Endothelial cell of umbilical vein (primary cell): Measurements from ENCODE around the gene LSP1. TPM values are rescaled to one million over a fixed set of nuclear protein-coding genes. Genes with fewer than 3 reads are reported as not detected.

Experiments used
- BruUV-seq: library from RNA; stranded (reverse); fragments of 400-500 nt; replicated peaks from 2 replicates; lab custom pipeline; 2021; lab: Mats Ljungman, UMichigan
- CTCF ChIA-PET: fragments of 300-600, 350-600 bp; sonication (Branson Sonifier 250); formaldehyde crosslinking; loops from one replicate; lab custom pipeline; 2021; ENCODE audit warnings: antibody characterized with exemption, inconsistent platforms; lab: Charles Lee
- POLR2A ChIA-PET: fragments of 300-600, 350-600 bp; sonication (Branson Sonifier 250); formaldehyde crosslinking; loops from one replicate; lab custom pipeline; 2021; ENCODE audit warnings: antibody characterized with exemption, inconsistent platforms; lab: Charles Lee
- DNase-seq: peaks from one replicate; pipeline ENCODE4 v3.0.0-alpha.2; 2011; ENCODE audit warnings: low read depth, low spot score
- FAIRE-seq: peaks from 2 replicates; lab custom pipeline; 2011; peaks lifted over from hg19 to GRCh38; lab: Jason Lieb, UNC
- H2AFZ ChIP-seq: 2 replicates; pipeline ENCODE4 v1.6.0; 2012; ENCODE audit warnings: low read depth, low read length, control low read depth, inconsistent platforms
- H3K27ac ChIP-seq: 2 replicates; pipeline ENCODE4 v1.5.1; 2011; ENCODE audit warnings: low read depth, mild to moderate bottlenecking, control low read depth, low read length, moderate library complexity; ENCODE audit not compliant: insufficient read depth
- H3K27me3 ChIP-seq, 2 experiments: 2 replicates each; pipeline versions ENCODE4 v1.6.0 to v1.6.1; 2011; ENCODE audit warnings: low read length in 2 of 2, mixed read lengths in 1 of 2; ENCODE audit not compliant: control insufficient read depth in 2 of 2, insufficient read depth in 2 of 2
- H3K36me3 ChIP-seq, 2 experiments: 2 replicates in 1 of 2; 3 replicates in 1 of 2; pipeline ENCODE4 v1.5.1; 2011; ENCODE audit warnings: low read length in 2 of 2, mild to moderate bottlenecking in 1 of 2, moderate library complexity in 1 of 2; ENCODE audit not compliant: control insufficient read depth in 2 of 2, insufficient read depth in 2 of 2; ENCODE audit errors: extremely low read depth in 1 of 2
- H3K4me1 ChIP-seq: 3 replicates; pipeline ENCODE4 v1.5.1; 2011; ENCODE audit warnings: mild to moderate bottlenecking, low read length; ENCODE audit not compliant: control insufficient read depth, insufficient read depth; ENCODE audit errors: extremely low read depth
- H3K4me2 ChIP-seq: 2 replicates; pipeline ENCODE4 v1.6.1; 2011; ENCODE audit warnings: low read length, control low read depth, mixed read lengths; ENCODE audit not compliant: insufficient read depth
- H3K4me3 ChIP-seq, 3 experiments: fragments of 200-600 bp in 1 of 3; sonication (generic), shearing (Covaris generic) in 1 of 3; replicated peaks in 1 of 3; 2 replicates each; pipeline ENCODE4 v1.5.1; 2011 to 2016; ENCODE audit warnings: control low read depth in 3 of 3, low read length in 3 of 3, mild to moderate bottlenecking in 2 of 3, inconsistent platforms in 1 of 3, low read depth in 1 of 3, moderate library complexity in 1 of 3; ENCODE audit not compliant: insufficient read depth in 1 of 3
- H3K79me2 ChIP-seq: 2 replicates; pipeline ENCODE4 v1.6.0; 2012; ENCODE audit warnings: low read length, inconsistent platforms; ENCODE audit not compliant: control insufficient read depth, insufficient read depth
- H3K9ac ChIP-seq: replicated peaks from 2 replicates; pipeline ENCODE3; 2011; ENCODE audit warnings: low read length, control low read depth; ENCODE audit not compliant: insufficient read depth; ENCODE audit errors: extremely low read depth
- H3K9me1 ChIP-seq: replicated peaks from 3 replicates; pipeline ENCODE4 v1.6.0; 2011; ENCODE audit warnings: mild to moderate bottlenecking, low read length; ENCODE audit not compliant: control insufficient read depth, insufficient read depth; ENCODE audit errors: extremely low read depth
- H3K9me3 ChIP-seq: replicated peaks from 2 replicates; pipeline ENCODE4 v1.5.1; 2012; ENCODE audit warnings: low read length, inconsistent platforms; ENCODE audit not compliant: control insufficient read depth, insufficient read depth
- H4K20me1 ChIP-seq: replicated peaks from 2 replicates; pipeline ENCODE3; 2011; ENCODE audit warnings: mild to moderate bottlenecking, low read length; ENCODE audit not compliant: control insufficient read depth, insufficient read depth; ENCODE audit errors: extremely low read depth
- EZH2 ChIP-seq: IDR thresholded peaks from 2 replicates; pipeline ENCODE4 v1.6.1; 2012; ENCODE audit warnings: borderline replicate concordance, low read depth, mild to moderate bottlenecking, moderate library complexity, low read length, inconsistent platforms; ENCODE audit not compliant: severe bottlenecking
- FOS ChIP-seq: IDR thresholded peaks from 2 replicates; pipeline ENCODE4 v1.6.1; 2011; ENCODE audit warnings: mild to moderate bottlenecking, low read length, moderate library complexity, borderline replicate concordance; ENCODE audit not compliant: insufficient read depth
- GATA2 ChIP-seq: IDR thresholded peaks from 2 replicates; pipeline ENCODE4 v1.7.0; 2011; ENCODE audit warnings: low read depth, mild to moderate bottlenecking, moderate library complexity, mixed read lengths, low read length; ENCODE audit not compliant: insufficient read length, insufficient read depth
- JUN ChIP-seq: IDR thresholded peaks from 2 replicates; pipeline ENCODE4 v1.6.1; 2011; ENCODE audit warnings: borderline replicate concordance, low read depth; ENCODE audit not compliant: insufficient read length, insufficient read depth
- MYC ChIP-seq: IDR thresholded peaks from one replicate; pipeline ENCODE4 v1.6.1; 2011; ENCODE audit warnings: mild to moderate bottlenecking, low read depth, low read length
- POLR2A ChIP-seq: IDR thresholded peaks from 2 replicates; pipeline ENCODE4 v1.6.1; 2012; ENCODE audit warnings: low read depth, mild to moderate bottlenecking, control low read depth, low read length
- POLR2AphosphoS5 ChIP-seq: IDR thresholded peaks from 2 replicates; pipeline ENCODE4 v1.6.1; 2012; ENCODE audit warnings: low read depth, mild to moderate bottlenecking, control low read depth, low read length, moderate library complexity; ENCODE audit not compliant: insufficient read depth
- dilution Hi-C: fragments of 300-500 bp; cut with MboI; formaldehyde crosslinking; loops from one replicate; pipeline ENCODE4 v1.15.0; 2019; ENCODE audit warnings: low sequenced_read_pairs; ENCODE audit not compliant: extremely low pct_ligation_motif_present
- intact Hi-C: fragments of 100-400 bp; cut with micrococcal nuclease; formaldehyde crosslinking; loops from one replicate; pipeline ENCODE4 v1.10.0; 2022
- polyA plus RNA-seq, 4 experiments: library from polyadenylated mRNA; depleted of rRNA in 3 of 4; stranded (reverse) in 3 of 4; unstranded in 1 of 4; fragments of >200 nt; gene quantifications; 2 replicates each; pipeline versions ENCODE4 v1.2.1 to v1.2.3, GENCODE V29; 2011 to 2012; ENCODE audit warnings: missing spikeins in 1 of 4
- total RNA-seq: library from RNA; stranded (reverse); gene quantifications from 2 replicates; pipeline ENCODE4 v1.2.3, GENCODE V29; 2021
- TF ChIP-seq, protein P1 (sequence below): IDR thresholded peaks from 2 replicates; pipeline ENCODE4 v1.6.1; 2011; ENCODE audit not compliant: insufficient read depth, insufficient read length
- TF ChIP-seq, protein P2 (sequence below), 2 donors: IDR thresholded peaks; 1 replicate in 1 of 2; 2 replicates in 1 of 2; pipeline ENCODE4 v1.5.1; 2011; ENCODE audit warnings: low read length in 2 of 2, mild to moderate bottlenecking in 2 of 2, moderate library complexity in 2 of 2, control low read depth in 1 of 2, inconsistent platforms in 1 of 2, low read depth in 1 of 2; ENCODE audit not compliant: insufficient read depth in 1 of 2; ENCODE audit errors: extremely low read depth in 1 of 2

LSP1 gene
- total and polyA plus RNA-seq, 2 donors (not counting 3 experiments of a cell fraction or from before 2014, with no cell fraction given): not detected

DNA sequence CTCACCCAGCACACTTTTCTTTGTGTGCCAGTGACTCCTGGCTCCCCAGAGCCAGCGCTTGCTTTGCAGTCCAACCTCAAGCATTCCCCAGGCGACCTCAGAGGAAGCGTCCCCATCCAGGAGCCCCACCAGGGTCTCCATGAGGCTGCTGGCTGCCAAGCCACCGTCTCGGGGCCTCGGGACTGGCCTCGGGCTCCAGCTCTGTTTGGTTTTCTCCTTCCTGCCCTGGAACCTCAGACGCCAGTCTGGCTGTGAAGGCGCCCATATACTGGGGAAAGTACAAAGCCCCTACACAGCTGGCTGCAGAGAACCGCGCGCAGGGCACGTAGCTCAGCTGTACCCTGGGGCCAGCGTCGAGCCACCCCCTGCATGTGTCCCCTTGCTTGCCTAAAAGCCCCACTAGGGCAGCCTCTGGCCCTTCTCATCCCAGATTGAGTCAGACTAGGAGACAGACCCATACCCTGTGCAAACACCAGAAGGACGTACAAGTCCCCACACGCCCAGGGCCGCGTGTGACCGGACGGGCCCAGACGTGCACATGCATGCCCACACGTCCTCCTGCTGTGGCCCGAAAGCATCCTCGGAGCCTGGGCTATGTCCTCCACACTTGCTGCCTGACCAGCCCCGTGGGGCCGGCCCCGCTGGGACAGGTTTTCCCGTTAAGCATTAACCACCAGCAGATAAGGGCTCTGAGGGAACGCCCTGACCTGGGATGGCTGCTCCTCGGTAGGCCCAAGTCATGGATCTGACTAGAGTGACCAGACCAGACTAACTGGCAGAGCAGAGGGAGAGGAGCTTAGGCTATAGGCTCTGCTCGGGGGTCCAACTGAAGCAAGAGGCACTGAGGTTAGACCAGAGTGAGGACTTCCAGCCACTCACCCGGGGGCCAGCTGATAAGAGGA is 22.3 kb upstream of the LSP1 start:
- Histone ChIP-seq H3K36me3 (no peaks in the 10 kb centered on the region), H3K79me2 (no peaks in the 10 kb centered on the region), H3K9ac (no peak overlapping the region), H3K9me1 (no peaks in the 10 kb centered on the region), H3K27me3 (no peaks in the 10 kb centered on the region), H4K20me1 (no peaks in the 10 kb centered on the region), H2AFZ (no peak overlapping the region), H3K27ac (no peak overlapping the region), H3K4me3 (no peak overlapping the region), H3K4me1 (peaks cover 3% of the 10 kb centered on the region), H3K4me2 (no peak overlapping the region), H3K9me3 (no peaks in the 10 kb centered on the region)
- CTCF ChIA-PET: interaction anchor here (0.9 to 7.8 kb wide), 4 partner anchors 27 to 178 kb away, joined by 4 to 623 read pairs (median 172); no protein-coding TSS in a partner anchor
- intact Hi-C loops (no loop called here), dilution Hi-C loops (no loop called here)
- FAIRE-seq (no peak), DNase-seq (no peak)
- POLR2A ChIA-PET: no interaction called here
- TF ChIP-seq POLR2AphosphoS5: no peak
- no peak for TF ChIP-seq EZH2
- TF ChIP-seq POLR2A: no peak
- TF ChIP-seq, protein P1, sequence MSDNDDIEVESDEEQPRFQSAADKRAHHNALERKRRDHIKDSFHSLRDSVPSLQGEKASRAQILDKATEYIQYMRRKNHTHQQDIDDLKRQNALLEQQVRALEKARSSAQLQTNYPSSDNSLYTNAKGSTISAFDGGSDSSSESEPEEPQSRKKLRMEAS: no peak
- no peak for TF ChIP-seq GATA2
- TF ChIP-seq FOS: no peak
- TF ChIP-seq, protein P2, sequence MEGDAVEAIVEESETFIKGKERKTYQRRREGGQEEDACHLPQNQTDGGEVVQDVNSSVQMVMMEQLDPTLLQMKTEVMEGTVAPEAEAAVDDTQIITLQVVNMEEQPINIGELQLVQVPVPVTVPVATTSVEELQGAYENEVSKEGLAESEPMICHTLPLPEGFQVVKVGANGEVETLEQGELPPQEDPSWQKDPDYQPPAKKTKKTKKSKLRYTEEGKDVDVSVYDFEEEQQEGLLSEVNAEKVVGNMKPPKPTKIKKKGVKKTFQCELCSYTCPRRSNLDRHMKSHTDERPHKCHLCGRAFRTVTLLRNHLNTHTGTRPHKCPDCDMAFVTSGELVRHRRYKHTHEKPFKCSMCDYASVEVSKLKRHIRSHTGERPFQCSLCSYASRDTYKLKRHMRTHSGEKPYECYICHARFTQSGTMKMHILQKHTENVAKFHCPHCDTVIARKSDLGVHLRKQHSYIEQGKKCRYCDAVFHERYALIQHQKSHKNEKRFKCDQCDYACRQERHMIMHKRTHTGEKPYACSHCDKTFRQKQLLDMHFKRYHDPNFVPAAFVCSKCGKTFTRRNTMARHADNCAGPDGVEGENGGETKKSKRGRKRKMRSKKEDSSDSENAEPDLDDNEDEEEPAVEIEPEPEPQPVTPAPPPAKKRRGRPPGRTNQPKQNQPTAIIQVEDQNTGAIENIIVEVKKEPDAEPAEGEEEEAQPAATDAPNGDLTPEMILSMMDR (IDR thresholded peaks at IDR 0.05; ENCODE audit: extremely low read depth in 1 of 2, insufficient read depth in 1 of 2, low read depth in 1 of 2, low read length in 2 of 2): no peak
- TF ChIP-seq JUN: no peak
- TF ChIP-seq MYC: no peak
- BruUV-seq: no TSS peak
